NCI-H2081 (cell line): ENCODE results near the gene INSRR.

ENCODE experiments used
- DNase-seq, 2 experiments: peaks; one replicate each; lab custom pipeline; 2025; lab: John Stamatoyannopoulos, UW

The INSRR gene

GRCh38 chr1:156894001-156894400, 35.1 kb upstream of the INSRR start:
- DNase-seq = no peak

- DNase-seq = no peak
Measured at GRCh38 chr1:156893048-156893953, 34.4 kb upstream of the INSRR start, which contains the start of gene PEAR1. Gene PEAR1 (plus strand): TSS chr1:156893718. CDS start chr1:156903927, 10,209 bp downstream.

GRCh38 chr1:156892190-156893047, 33.5 kb upstream of the INSRR start:
- DNase-seq = peak; percentile 83 to 85

- DNase-seq = peak; percentile 78 to 84
Measured at GRCh38 chr1:156889802-156890580, 31.1 kb upstream of the INSRR start.

- no peak for DNase-seq
Measured at GRCh38 chr1:156887734-156888133, 28.8 kb upstream of the INSRR start.

GRCh38 chr1:156887317-156887716, 28.4 kb upstream of the INSRR start:
- DNase-seq = no peak

GRCh38 chr1:156886583-156887281, 27.8 kb upstream of the INSRR start:
- no peak for DNase-seq

GRCh38 chr1:156885880-156886355, 27.0 kb upstream of the INSRR start:
- no peak for DNase-seq

- no peak for DNase-seq
Measured at GRCh38 chr1:156885314-156885713, 26.4 kb upstream of the INSRR start.

- DNase-seq = no peak
Measured at GRCh38 chr1:156884560-156885184, 25.8 kb upstream of the INSRR start.

GRCh38 chr1:156883919-156884318, 25.0 kb upstream of the INSRR start:
- DNase-seq = no peak

- no peak for DNase-seq
Measured at GRCh38 chr1:156882543-156882942, 23.6 kb upstream of the INSRR start.

GRCh38 chr1:156881663-156882062, 22.7 kb upstream of the INSRR start:
- no peak for DNase-seq

- no peak for DNase-seq
Measured at GRCh38 chr1:156881101-156881500, 22.2 kb upstream of the INSRR start.

GRCh38 chr1:156880473-156880872, 21.6 kb upstream of the INSRR start:
- DNase-seq = no peak

- DNase-seq = no peak
Measured at GRCh38 chr1:156879876-156880275, 21.0 kb upstream of the INSRR start.

GRCh38 chr1:156877433-156878170, 18.7 kb upstream of the INSRR start:
- no peak for DNase-seq

- DNase-seq = no peak
Measured at GRCh38 chr1:156876281-156876680, 17.4 kb upstream of the INSRR start.

- DNase-seq = no peak
Measured at GRCh38 chr1:156875341-156875615, 16.4 kb upstream of the INSRR start.
